HG02943 (cell line): Measurements from ENCODE around the gene ARHGAP8.

Source experiments
- ATAC-seq: cut with Tn5 transposase; IDR thresholded peaks from one replicate; pipeline ENCODE4 v1.9.1; 2021; ENCODE audit warnings: mild to moderate bottlenecking, low read depth, moderate library complexity; ENCODE audit not compliant: unreplicated experiment

ARHGAP8 gene

GRCh38 chr22:44724416-44724815 lies 28.0 kb upstream of the ARHGAP8 start:
- no peak for ATAC-seq

GRCh38 chr22:44724859-44725258 lies 27.5 kb upstream of the ARHGAP8 start:
- no peak for ATAC-seq

GRCh38 chr22:44726439-44726838 lies 25.9 kb upstream of the ARHGAP8 start:
- ATAC-seq = no peak

GRCh38 chr22:44727148-44727547 lies 25.2 kb upstream of the ARHGAP8 start:
- no peak for ATAC-seq

- no peak for ATAC-seq
These were observed 24.7 kb upstream of the ARHGAP8 start for GRCh38 chr22:44727709-44728108.

- ATAC-seq = no peak
These were observed 23.5 kb upstream of the ARHGAP8 start for GRCh38 chr22:44728761-44729324.

- ATAC-seq = no peak
These were observed 22.9 kb upstream of the ARHGAP8 start for GRCh38 chr22:44729391-44730021.

- ATAC-seq = no peak
These were observed 22.4 kb upstream of the ARHGAP8 start for GRCh38 chr22:44730022-44730393.

- ATAC-seq = no peak
These were observed 21.7 kb upstream of the ARHGAP8 start for GRCh38 chr22:44730490-44731356.

GRCh38 chr22:44731357-44731970 lies 20.9 kb upstream of the ARHGAP8 start:
- ATAC-seq = no peak

- no peak for ATAC-seq
These were observed 20.3 kb upstream of the ARHGAP8 start for GRCh38 chr22:44732017-44732561.

GRCh38 chr22:44732661-44733060 lies 19.7 kb upstream of the ARHGAP8 start:
- ATAC-seq = no peak

GRCh38 chr22:44733426-44734106 lies 18.8 kb upstream of the ARHGAP8 start:
- ATAC-seq = no peak

- ATAC-seq = no peak
These were observed 18.1 kb upstream of the ARHGAP8 start for GRCh38 chr22:44734278-44734677.

- ATAC-seq = no peak
These were observed 17.4 kb upstream of the ARHGAP8 start for GRCh38 chr22:44734801-44735517.

GRCh38 chr22:44735518-44736428 lies 16.6 kb upstream of the ARHGAP8 start:
- ATAC-seq = no peak

- ATAC-seq = no peak
These were observed 15.6 kb upstream of the ARHGAP8 start for GRCh38 chr22:44736581-44737405.
